GM23338 (cell line): ENCODE data around the gene ZDHHC11B. TPM values are rescaled to one million over a fixed set of nuclear protein-coding genes. Genes with fewer than 3 reads are reported as not detected.
A peak's percentile ranks its signal among the peaks of the same experiment; 100 is the strongest.

Source experiments
- ATAC-seq: fragments of 200-7000 bp; cut with Tn5 transposase; 3 replicates; pipeline ENCODE4 v1.9.1; 2020
- DNase-seq: peaks from one replicate; pipeline ENCODE4 v3.0.0-alpha.2; 2015; ENCODE audit warnings: low spot score
- H2AFZ ChIP-seq: fragments of 200-600 bp; sonication (generic); 2 replicates; pipeline ENCODE4 v1.8.0; 2016; ENCODE audit warnings: antibody characterized with exemption, mild to moderate bottlenecking, moderate library complexity
- H3F3A ChIP-seq: fragments of 200-600 bp; sonication (generic); replicated peaks from 2 replicates; pipeline ENCODE4 v1.8.0; 2017; ENCODE audit warnings: antibody characterized with exemption, mixed run types, low read depth
- H3K27ac ChIP-seq: fragments of 200-600 bp; sonication (generic); 2 replicates; pipeline ENCODE4 v1.6.1; 2016; ENCODE audit warnings: low read depth
- H3K27me3 ChIP-seq: fragments of 200-600 bp; sonication (generic); 2 replicates; pipeline ENCODE4 v1.8.0; 2016; ENCODE audit warnings: mild to moderate bottlenecking, mixed run types, moderate library complexity; ENCODE audit not compliant: insufficient read depth
- H3K36me3 ChIP-seq: fragments of 200-600 bp; sonication (generic); 2 replicates; pipeline ENCODE4 v1.8.0; 2016; ENCODE audit warnings: mild to moderate bottlenecking; ENCODE audit not compliant: insufficient read depth
- H3K4me1 ChIP-seq: fragments of 200-600 bp; sonication (generic); 2 replicates; pipeline ENCODE4 v1.8.0; 2016; ENCODE audit warnings: mild to moderate bottlenecking, moderate library complexity; ENCODE audit not compliant: insufficient read depth
- H3K4me2 ChIP-seq: fragments of 200-600 bp; sonication (generic); 2 replicates; pipeline ENCODE4 v1.7.1; 2017; ENCODE audit warnings: mixed run types
- H3K4me3 ChIP-seq: fragments of 200-600 bp; sonication (generic); 2 replicates; pipeline ENCODE4 v1.6.1; 2016; ENCODE audit warnings: mixed run types
- H3K79me2 ChIP-seq: fragments of 200-600 bp; sonication (generic); replicated peaks from 2 replicates; pipeline ENCODE4 v1.8.0; 2017; ENCODE audit warnings: mild to moderate bottlenecking; ENCODE audit not compliant: insufficient read depth
- H3K9me2 ChIP-seq: fragments of 200-600 bp; sonication (generic); 2 replicates; pipeline ENCODE4 v1.8.0; 2017; ENCODE audit not compliant: insufficient read depth
- H4K20me1 ChIP-seq: fragments of 200-600 bp; sonication (generic); replicated peaks from 2 replicates; pipeline ENCODE4 v1.8.0; 2017; ENCODE audit warnings: mild to moderate bottlenecking; ENCODE audit not compliant: insufficient read depth
- H3K27ac Mint-ChIP-seq: 2 replicates; pipeline ENCODE4 v1.8.0; 2020; ENCODE audit warnings: inconsistent platforms, mild to moderate bottlenecking, moderate library complexity, mixed read lengths
- H3K27me3 Mint-ChIP-seq: 3 replicates; pipeline ENCODE4 v1.8.0; 2022; ENCODE audit warnings: low read depth, mild to moderate bottlenecking, moderate library complexity, mixed read lengths, inconsistent platforms; ENCODE audit not compliant: insufficient read depth, poor library complexity
- H3K36me3 Mint-ChIP-seq: 3 replicates; pipeline ENCODE4 v1.8.0; 2021; ENCODE audit warnings: low read depth, mild to moderate bottlenecking, inconsistent platforms, moderate library complexity, mixed read lengths
- H3K4me1 Mint-ChIP-seq: 3 replicates; pipeline ENCODE4 v1.8.0; 2020; ENCODE audit warnings: mild to moderate bottlenecking, inconsistent platforms, mixed read lengths
- H3K4me3 Mint-ChIP-seq: 3 replicates; pipeline ENCODE4 v1.8.0; 2021; ENCODE audit warnings: moderate library complexity, mild to moderate bottlenecking, inconsistent platforms, mixed read lengths
- H3K9me3 Mint-ChIP-seq: 3 replicates; pipeline ENCODE4 v1.8.0; 2020; ENCODE audit warnings: moderate library complexity, mild to moderate bottlenecking, inconsistent platforms, mixed read lengths
- CREB1 ChIP-seq: fragments of 250-450 bp; sonication (Bioruptor Pico); IDR thresholded peaks from 2 replicates; pipeline ENCODE4 v1.5.0; 2020; ENCODE audit warnings: low read depth, mild to moderate bottlenecking, moderate library complexity
- CTCF ChIP-seq, 2 experiments: fragments of 200-600 bp in 1 of 2; sonication (generic) in 1 of 2; conservative IDR thresholded peaks; 2 replicates each; pipeline versions ENCODE4 v1.5.1 to v1.6.1; 2016 to 2017; ENCODE audit warnings: antibody characterized with exemption in 2 of 2, low read depth in 2 of 2, mild to moderate bottlenecking in 2 of 2, moderate library complexity in 1 of 2
- EZH2 ChIP-seq: fragments of 200-600 bp; sonication (generic); IDR thresholded peaks from one replicate; pipeline ENCODE4 v1.8.0; 2017; ENCODE audit warnings: antibody characterized with exemption, mild to moderate bottlenecking, low read depth; ENCODE audit not compliant: unreplicated experiment
- EZH2phosphoT487 ChIP-seq: fragments of 200-600 bp; sonication (generic); IDR thresholded peaks from one replicate; pipeline ENCODE4 v1.8.1; 2018; ENCODE audit warnings: antibody characterized with exemption; ENCODE audit not compliant: unreplicated experiment
- JUNB ChIP-seq: IDR thresholded peaks from one replicate; pipeline ENCODE4 v1.6.1; 2016; ENCODE audit warnings: antibody characterized with exemption; ENCODE audit not compliant: unreplicated experiment
- NANOG ChIP-seq: IDR thresholded peaks from 2 replicates; pipeline ENCODE4 v1.6.1; 2016; ENCODE audit warnings: antibody characterized with exemption, borderline replicate concordance
- POLR2AphosphoS5 ChIP-seq: IDR thresholded peaks from 2 replicates; pipeline ENCODE4 v1.6.1; 2016; ENCODE audit warnings: antibody characterized with exemption, low read depth
- REST ChIP-seq: IDR thresholded peaks from one replicate; pipeline ENCODE4 v1.6.1; 2018; ENCODE audit warnings: antibody characterized with exemption; ENCODE audit not compliant: unreplicated experiment
- STAT1 ChIP-seq: IDR thresholded peaks from one replicate; pipeline ENCODE4 v1.6.1; 2016; ENCODE audit warnings: antibody characterized with exemption; ENCODE audit not compliant: unreplicated experiment
- ZNF114 ChIP-seq: fragments of 250-450 bp; sonication (Bioruptor Pico); IDR thresholded peaks from 2 replicates; pipeline ENCODE4 v1.5.0; 2020; ENCODE audit warnings: mild to moderate bottlenecking, moderate library complexity
- ZNF331 ChIP-seq: fragments of 250-450 bp; sonication (Bioruptor Pico); IDR thresholded peaks from 2 replicates; pipeline ENCODE4 v1.5.0; 2020; ENCODE audit warnings: low read depth, mild to moderate bottlenecking, moderate library complexity
- polyA plus RNA-seq: library from polyadenylated mRNA; unstranded; fragments of >200 nt; fragmentation: Nextera tagmentation; extraction: Ambion mirVana; gene quantifications from 2 replicates; pipeline ENCODE4 v1.2.1, GENCODE V29; 2016
- total RNA-seq: library from RNA; depleted of rRNA; stranded (reverse); fragments of >200 nt; shearing (Covaris generic); gene quantifications from 2 replicates; pipeline ENCODE4 v1.2.3, GENCODE V29; 2014

The ZDHHC11B gene
- total and polyA plus RNA-seq, 2 experiments from 2014 or later, result 0.89 to 1.2 TPM

GRCh38 chr5:670396-671270, 113.9 kb downstream of the ZDHHC11B start:
- no peaks in the 10 kb centered on the region for H3K9me2 ChIP-seq
- H3K9me3 Mint-ChIP-seq, result peaks cover 2% of the 10 kb centered on the region; the same call in 1 of the 3 replicates
- no peaks in the 10 kb centered on the region for H3K36me3 ChIP-seq
- H3F3A ChIP-seq, result no peaks in the 10 kb centered on the region
- H3K4me3 Mint-ChIP-seq, result no peak overlapping the region
- H2AFZ ChIP-seq, result no peak overlapping the region
- no peaks in the 10 kb centered on the region for H3K4me1 ChIP-seq
- H3K27me3 Mint-ChIP-seq, result peaks cover 11% of the 10 kb centered on the region
- peaks cover 9% of the 10 kb centered on the region for H3K36me3 Mint-ChIP-seq
- peaks cover 5% of the 10 kb centered on the region for H4K20me1 ChIP-seq
- ATAC-seq (no peak), DNase-seq (no peak)
- no peaks in the 10 kb centered on the region for H3K79me2 ChIP-seq
- no peak overlapping the region for H3K27ac Mint-ChIP-seq
- H3K27me3 ChIP-seq, result 0 out of 2 replicates have a peak, but pooled peaks cover 4% of the 10 kb centered on the region
- TF ChIP-seq NANOG, result no peak
- TF ChIP-seq EZH2, result no peak
- no peak for TF ChIP-seq EZH2phosphoT487
- no peak for TF ChIP-seq STAT1
- H3K4me3 ChIP-seq, result no peak overlapping the region
- H3K27ac ChIP-seq, result no peak overlapping the region
- H3K4me1 Mint-ChIP-seq, result peaks cover 6% of the 10 kb centered on the region
- H3K4me2 ChIP-seq, result no peak overlapping the region

- H3K9me3 Mint-ChIP-seq, result peaks cover 2% of the 10 kb centered on the region; the same call in 1 of the 3 replicates
- DNase-seq (peak; percentile 31), ATAC-seq (no peak; the same call in 1 of the 3 replicates)
- H3K27me3 Mint-ChIP-seq, result peaks cover 10% of the 10 kb centered on the region
- no peaks in the 10 kb centered on the region for H3K36me3 ChIP-seq
- no peaks in the 10 kb centered on the region for H3K9me2 ChIP-seq
- H3K4me3 Mint-ChIP-seq, result no peak overlapping the region
- 0 out of 2 replicates have a peak, but pooled peaks cover 4% of the 10 kb centered on the region for H3K27me3 ChIP-seq
- no peak overlapping the region for H3K4me3 ChIP-seq
- H3F3A ChIP-seq, result no peaks in the 10 kb centered on the region
- H3K36me3 Mint-ChIP-seq, result peaks cover 9% of the 10 kb centered on the region
- H3K4me2 ChIP-seq, result no peak overlapping the region
- peaks cover 5% of the 10 kb centered on the region for H4K20me1 ChIP-seq
- no peak overlapping the region for H2AFZ ChIP-seq
- no peaks in the 10 kb centered on the region for H3K4me1 ChIP-seq
- no peak overlapping the region for H3K27ac ChIP-seq
- no peak overlapping the region for H3K27ac Mint-ChIP-seq
- H3K4me1 Mint-ChIP-seq, result peaks cover 6% of the 10 kb centered on the region
- no peaks in the 10 kb centered on the region for H3K79me2 ChIP-seq
- no peak for TF ChIP-seq CTCF (conservative IDR thresholded peaks at IDR 0.05; ENCODE audit: low read depth in 2 of 2)
- no peak; the same call in 1 of the 2 replicates for TF ChIP-seq POLR2AphosphoS5
- no peak for TF ChIP-seq JUNB
- TF ChIP-seq REST, result no peak
- TF ChIP-seq CREB1, result no peak
- TF ChIP-seq EZH2phosphoT487, result no peak
- TF ChIP-seq ZNF114 (CRISPR knock-in tag), result no peak
- no peak for TF ChIP-seq EZH2
- no peak for TF ChIP-seq STAT1
- no peak for TF ChIP-seq ZNF331 (CRISPR knock-in tag)
Observed at GRCh38 chr5:669842-670395, 114.6 kb downstream of the ZDHHC11B start.
